Measurements from ENCODE around the gene KCNT2.

The KCNT2 gene

DNA sequence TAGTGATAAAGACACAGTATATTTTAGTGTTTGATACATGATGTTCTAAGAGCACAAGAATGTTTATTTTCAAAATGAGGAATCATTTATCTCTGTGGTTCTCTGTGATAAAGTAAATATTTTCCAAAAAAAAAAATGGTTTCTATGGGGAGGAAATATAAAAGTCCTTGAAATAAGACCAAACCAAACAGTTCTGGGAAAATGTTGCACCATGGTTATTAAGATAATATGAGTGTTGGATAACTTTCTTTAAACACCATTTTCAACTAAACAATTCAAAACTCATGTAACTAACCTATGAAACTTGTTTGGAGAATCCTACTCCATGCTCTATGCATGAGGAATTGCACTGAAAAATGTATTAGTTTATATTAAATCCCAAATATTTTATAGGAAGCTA, 184.6 kb downstream of the KCNT2 start:
- Histone ChIP-seq H3K36me3 (peaks cover 30% of the 10 kb centered on the region), H3K4me3 (ENCODE audit: low read depth, low read length) (no peak overlapping the region), H3K27ac (no peak overlapping the region), H3K27me3 (ENCODE audit: insufficient read depth, low read depth, severe bottlenecking) (no peaks in the 10 kb centered on the region), H3K9me3 (ENCODE audit: severe bottlenecking) (no peaks in the 10 kb centered on the region)
- DNase-seq, result no peak
- TF ChIP-seq, protein P1, sequence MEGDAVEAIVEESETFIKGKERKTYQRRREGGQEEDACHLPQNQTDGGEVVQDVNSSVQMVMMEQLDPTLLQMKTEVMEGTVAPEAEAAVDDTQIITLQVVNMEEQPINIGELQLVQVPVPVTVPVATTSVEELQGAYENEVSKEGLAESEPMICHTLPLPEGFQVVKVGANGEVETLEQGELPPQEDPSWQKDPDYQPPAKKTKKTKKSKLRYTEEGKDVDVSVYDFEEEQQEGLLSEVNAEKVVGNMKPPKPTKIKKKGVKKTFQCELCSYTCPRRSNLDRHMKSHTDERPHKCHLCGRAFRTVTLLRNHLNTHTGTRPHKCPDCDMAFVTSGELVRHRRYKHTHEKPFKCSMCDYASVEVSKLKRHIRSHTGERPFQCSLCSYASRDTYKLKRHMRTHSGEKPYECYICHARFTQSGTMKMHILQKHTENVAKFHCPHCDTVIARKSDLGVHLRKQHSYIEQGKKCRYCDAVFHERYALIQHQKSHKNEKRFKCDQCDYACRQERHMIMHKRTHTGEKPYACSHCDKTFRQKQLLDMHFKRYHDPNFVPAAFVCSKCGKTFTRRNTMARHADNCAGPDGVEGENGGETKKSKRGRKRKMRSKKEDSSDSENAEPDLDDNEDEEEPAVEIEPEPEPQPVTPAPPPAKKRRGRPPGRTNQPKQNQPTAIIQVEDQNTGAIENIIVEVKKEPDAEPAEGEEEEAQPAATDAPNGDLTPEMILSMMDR (IDR thresholded peaks at IDR 0.05; ENCODE audit: low read depth, low read length), result no peak

DNA sequence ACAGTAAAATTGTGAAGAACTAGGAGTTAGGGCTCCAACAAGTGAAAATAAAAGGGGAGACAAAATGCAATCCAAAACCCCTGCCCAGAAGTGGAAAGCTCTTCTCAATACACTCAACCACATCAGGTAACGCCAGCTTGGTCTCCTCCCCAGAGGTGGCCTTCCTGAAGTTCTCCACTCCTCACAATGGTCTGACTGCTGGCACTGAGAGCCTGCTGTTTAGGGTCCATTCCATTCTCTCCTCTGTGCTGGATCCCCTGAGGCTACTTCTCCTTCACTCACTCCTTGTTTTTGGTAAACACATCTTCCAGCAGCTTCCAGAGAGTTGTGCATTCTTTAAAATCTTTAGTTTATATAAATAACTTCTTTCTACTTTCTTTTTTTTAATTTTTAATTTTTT, 189.5 kb downstream of the KCNT2 start:
- H3K36me3 ChIP-seq, result peaks cover 20% of the 10 kb centered on the region
- no peak for DNase-seq
- no peaks in the 10 kb centered on the region for H3K9me3 ChIP-seq (ENCODE audit: severe bottlenecking)
- no peak overlapping the region for H3K27ac ChIP-seq
- TF ChIP-seq, protein P1 (IDR thresholded peaks at IDR 0.05; ENCODE audit: low read depth, low read length), result no peak
- H3K27me3 ChIP-seq (ENCODE audit: insufficient read depth, low read depth, severe bottlenecking), result no peaks in the 10 kb centered on the region
- no peak overlapping the region for H3K4me3 ChIP-seq (ENCODE audit: low read depth, low read length)

DNA sequence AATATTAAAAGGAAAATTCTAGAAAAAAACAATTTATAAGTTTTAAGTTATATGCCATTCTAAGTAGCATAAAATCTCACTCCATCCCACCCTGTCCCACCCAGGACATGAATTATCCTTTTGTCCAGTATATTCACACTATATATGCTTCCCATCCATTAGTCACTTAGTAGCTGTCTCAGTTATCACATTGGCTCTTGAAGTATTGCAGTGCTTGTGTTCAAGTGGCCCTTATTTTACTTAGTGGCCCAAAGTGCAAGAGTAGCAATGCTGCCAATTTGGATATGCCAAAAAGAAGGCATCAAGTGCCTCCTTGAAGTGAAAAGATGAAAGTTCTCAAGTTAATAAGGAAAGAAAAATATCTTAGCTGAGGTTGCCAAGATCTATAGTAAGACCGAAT, 192.3 kb downstream of the KCNT2 start:
- Histone ChIP-seq H3K27ac (no peak overlapping the region), H3K27me3 (ENCODE audit: insufficient read depth, low read depth, severe bottlenecking) (no peaks in the 10 kb centered on the region), H3K36me3 (peaks cover 14% of the 10 kb centered on the region), H3K9me3 (ENCODE audit: severe bottlenecking) (no peaks in the 10 kb centered on the region), H3K4me3 (ENCODE audit: low read depth, low read length) (no peak overlapping the region)
- DNase-seq, result no peak
- TF ChIP-seq, protein P1 (IDR thresholded peaks at IDR 0.05; ENCODE audit: low read depth, low read length), result no peak

DNA sequence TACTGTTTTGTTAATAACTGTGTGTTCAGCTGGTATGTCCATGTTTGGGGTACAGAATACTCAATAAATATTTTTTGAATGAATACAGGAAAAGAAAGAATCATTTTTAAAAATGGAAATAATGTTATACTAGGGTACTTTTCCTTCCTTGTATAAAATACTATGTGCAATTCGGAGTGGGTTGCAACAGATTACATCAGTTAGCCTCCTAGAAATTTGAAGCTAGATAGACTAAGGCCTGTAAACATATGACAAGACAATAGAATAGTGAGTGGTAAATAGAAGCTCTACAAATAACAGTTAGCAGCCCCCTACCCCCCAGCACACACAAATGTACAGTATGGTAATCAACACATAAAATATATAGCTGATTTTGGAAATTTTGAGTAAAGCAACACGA, 195.9 kb downstream of the KCNT2 start:
- Histone ChIP-seq H3K4me3 (ENCODE audit: low read depth, low read length) (no peak overlapping the region), H3K27me3 (ENCODE audit: insufficient read depth, low read depth, severe bottlenecking) (no peaks in the 10 kb centered on the region), H3K9me3 (ENCODE audit: severe bottlenecking) (no peaks in the 10 kb centered on the region), H3K36me3 (peaks cover 7% of the 10 kb centered on the region), H3K27ac (no peak overlapping the region)
- DNase-seq, result no peak
- TF ChIP-seq, protein P1 (IDR thresholded peaks at IDR 0.05; ENCODE audit: low read depth, low read length), result no peak

DNA sequence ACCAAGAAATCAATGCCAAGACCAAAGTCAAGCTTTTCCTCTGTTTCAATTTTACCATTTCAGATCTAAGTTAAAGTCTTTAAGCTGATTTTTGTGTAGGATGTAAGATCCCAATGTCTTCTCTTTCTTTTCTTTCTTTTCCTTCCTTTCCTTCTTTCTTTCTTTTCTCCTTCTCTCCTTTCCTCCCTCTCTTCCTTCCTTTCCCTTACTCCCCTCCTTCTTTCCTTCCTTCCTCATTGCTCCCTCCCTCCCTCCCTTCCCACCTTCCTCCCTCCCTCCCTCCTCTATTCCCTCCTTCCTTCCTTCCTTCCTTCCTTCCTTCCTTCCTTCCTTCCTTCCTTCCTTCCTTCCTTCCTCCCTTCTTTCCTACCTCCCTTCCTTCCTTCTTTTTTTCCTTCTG, 197.5 kb downstream of the KCNT2 start:
- no peak overlapping the region for H3K4me3 ChIP-seq (ENCODE audit: low read depth, low read length)
- H3K27me3 ChIP-seq (ENCODE audit: insufficient read depth, low read depth, severe bottlenecking), result no peaks in the 10 kb centered on the region
- H3K27ac ChIP-seq, result no peak overlapping the region
- DNase-seq, result no peak
- TF ChIP-seq, protein P1 (IDR thresholded peaks at IDR 0.05; ENCODE audit: low read depth, low read length), result no peak
- peaks cover 7% of the 10 kb centered on the region for H3K36me3 ChIP-seq
- H3K9me3 ChIP-seq (ENCODE audit: severe bottlenecking), result no peaks in the 10 kb centered on the region

DNA sequence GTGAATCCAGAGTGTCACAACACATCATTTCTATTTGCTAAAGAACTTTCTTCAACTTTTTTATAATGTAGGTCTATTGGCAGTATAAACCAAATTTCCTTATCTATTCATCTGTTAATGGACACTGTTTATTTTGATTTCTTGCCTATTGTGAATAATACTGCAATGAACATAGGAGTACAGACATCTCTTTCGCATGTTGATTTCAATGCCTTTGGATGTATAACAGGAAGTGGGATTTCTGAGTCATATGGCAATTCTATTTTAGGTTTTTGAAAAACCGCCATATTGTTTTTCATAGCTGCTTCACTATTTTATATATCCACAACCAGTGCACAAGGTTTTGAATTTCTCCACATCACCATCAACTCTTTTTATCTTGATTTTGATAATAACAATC, 198.7 kb downstream of the KCNT2 start:
- no peak overlapping the region for H3K27ac ChIP-seq
- peaks cover 2% of the 10 kb centered on the region for H3K36me3 ChIP-seq
- TF ChIP-seq, protein P1 (IDR thresholded peaks at IDR 0.05; ENCODE audit: low read depth, low read length), result no peak
- no peak overlapping the region for H3K4me3 ChIP-seq (ENCODE audit: low read depth, low read length)
- no peak for DNase-seq
- H3K27me3 ChIP-seq (ENCODE audit: insufficient read depth, low read depth, severe bottlenecking), result no peaks in the 10 kb centered on the region
- no peaks in the 10 kb centered on the region for H3K9me3 ChIP-seq (ENCODE audit: severe bottlenecking)

All from WERI-Rb-1 (cell line).